Epidermal melanocyte (primary cell): ENCODE data around the gene ANO4.
"Not testable (repeated sequence)": the region's sequence is repeated elsewhere in the genome, so short reads cannot be mapped to it uniquely, and the experiment has no call there.

Experiments used
- DNase-seq: peaks from one replicate; pipeline ENCODE4 v3.0.0; 2011; ENCODE audit warnings: low spot score; ENCODE audit not compliant: insufficient read length

Gene ANO4

GRCh38 chr12:101039848-101040531 lies 245.4 kb downstream of the ANO4 start:
- no peak for DNase-seq

DNA sequence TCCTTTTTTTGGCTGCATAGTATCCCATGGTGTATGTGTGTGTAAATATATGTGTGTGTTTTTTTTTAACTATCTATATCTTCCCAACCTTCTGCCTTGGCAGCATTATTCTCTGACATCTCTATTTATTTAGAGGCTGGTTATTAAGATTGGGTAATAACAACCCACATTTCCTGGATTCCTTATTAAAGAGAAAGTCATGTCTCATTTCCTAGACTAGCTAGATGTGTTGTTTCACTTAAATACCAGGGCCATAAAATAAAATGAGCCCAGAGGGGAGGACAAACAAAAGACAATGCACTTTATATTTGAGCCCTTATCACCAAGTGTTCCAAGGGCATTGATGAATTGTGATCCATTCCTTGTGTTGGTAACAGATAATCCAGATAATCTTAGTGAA lies 246.4 kb downstream of the ANO4 start:
- DNase-seq: no peak

- no peak for DNase-seq
Measured at GRCh38 chr12:101042211-101042610, 247.6 kb downstream of the ANO4 start.

DNA sequence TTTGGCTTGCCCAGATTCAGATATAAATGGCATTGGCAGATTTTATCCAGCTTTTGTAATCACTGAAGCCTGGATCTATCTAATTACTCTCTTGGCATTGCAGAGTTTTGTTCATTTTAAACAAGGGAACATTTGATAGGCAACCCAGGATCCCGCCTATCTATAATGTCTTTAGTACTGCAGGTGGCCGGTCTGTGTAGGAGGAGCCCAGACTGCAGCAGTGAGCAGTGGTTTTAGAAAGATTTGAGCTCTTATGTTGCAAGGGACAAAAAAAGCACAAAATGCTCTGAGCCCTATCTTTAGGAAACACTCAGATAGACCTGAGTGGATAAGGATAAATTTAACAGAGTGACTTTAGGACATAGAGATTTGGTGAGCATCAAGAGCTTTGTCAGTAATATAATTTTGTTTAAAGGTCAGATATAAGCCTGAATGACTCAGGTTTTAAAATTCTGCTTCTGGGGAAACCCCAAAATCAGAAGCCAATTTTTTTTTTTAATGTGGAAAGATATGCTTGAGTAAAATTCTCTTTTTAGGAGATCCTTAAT lies 250.0 kb downstream of the ANO4 start:
- no peak for DNase-seq

- DNase-seq: no peak
Measured at GRCh38 chr12:101045486-101046464, 251.2 kb downstream of the ANO4 start.

DNA sequence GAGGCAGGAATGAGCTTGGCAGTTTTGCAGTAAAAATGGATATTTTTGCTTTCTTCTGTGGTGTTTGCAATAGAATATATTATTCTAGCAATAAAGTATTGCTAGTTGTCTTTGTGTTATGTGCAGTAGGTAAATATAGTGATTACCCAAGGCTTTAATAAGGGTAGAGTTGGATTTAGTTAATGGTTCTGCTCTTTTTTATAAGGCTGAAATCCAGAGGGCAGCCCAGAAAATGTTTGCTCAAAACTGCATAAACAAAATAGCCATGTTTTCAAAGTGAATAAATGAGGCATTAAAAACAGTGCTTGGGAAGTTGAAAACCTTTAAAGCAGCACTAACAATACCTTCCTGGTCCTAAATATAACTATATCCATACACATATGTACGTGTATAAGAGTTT lies 253.1 kb downstream of the ANO4 start:
- DNase-seq: no peak

DNA sequence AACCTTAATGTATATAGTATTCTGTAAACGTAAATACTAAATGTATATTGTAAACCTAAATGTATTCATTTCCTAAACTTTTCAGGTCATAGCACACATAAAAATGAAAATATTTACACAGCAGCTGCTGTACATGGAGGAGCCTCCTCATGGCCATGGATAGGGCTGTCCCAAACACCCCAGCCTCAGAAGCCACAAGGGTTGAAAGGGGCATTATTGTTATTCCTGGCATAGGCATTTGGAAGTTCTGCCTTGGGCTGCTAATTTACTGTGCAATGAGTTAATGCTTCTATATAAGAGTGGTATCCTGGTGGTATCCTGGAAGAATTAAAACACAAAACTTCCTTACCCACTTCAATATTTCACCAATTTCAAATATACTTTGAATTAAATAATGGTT lies 256.1 kb downstream of the ANO4 start:
- DNase-seq: no peak

- no peak for DNase-seq
Measured at GRCh38 chr12:101051151-101051550, 256.6 kb downstream of the ANO4 start.

- no peak for DNase-seq
Measured at GRCh38 chr12:101051901-101052550, 257.4 kb downstream of the ANO4 start.

- DNase-seq: no peak
Measured at GRCh38 chr12:101053203-101053602, 258.6 kb downstream of the ANO4 start.

GRCh38 chr12:101055940-101056339 lies 261.4 kb downstream of the ANO4 start:
- no peak for DNase-seq

DNA sequence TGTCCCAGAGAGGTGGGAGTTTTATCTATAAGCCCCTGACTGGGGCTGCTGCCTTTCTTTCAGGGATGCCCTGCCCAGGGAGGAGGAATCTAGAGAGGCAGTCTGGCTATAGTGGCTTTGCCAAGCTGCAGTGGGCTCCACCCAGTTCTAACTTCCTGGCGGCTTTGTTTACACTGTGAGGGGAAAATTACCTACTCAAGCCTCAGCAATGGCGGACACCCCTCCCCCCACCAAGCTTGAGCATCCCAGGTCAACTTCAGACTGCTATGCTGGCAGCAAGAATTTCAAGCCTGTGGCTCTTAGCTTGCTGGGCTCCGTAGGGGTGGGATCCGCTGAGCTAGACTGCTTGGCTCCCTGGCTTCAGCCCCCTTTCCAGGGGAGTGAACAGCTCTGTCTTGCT lies 267.9 kb downstream of the ANO4 start:
- not testable (repeated sequence) for DNase-seq

DNA sequence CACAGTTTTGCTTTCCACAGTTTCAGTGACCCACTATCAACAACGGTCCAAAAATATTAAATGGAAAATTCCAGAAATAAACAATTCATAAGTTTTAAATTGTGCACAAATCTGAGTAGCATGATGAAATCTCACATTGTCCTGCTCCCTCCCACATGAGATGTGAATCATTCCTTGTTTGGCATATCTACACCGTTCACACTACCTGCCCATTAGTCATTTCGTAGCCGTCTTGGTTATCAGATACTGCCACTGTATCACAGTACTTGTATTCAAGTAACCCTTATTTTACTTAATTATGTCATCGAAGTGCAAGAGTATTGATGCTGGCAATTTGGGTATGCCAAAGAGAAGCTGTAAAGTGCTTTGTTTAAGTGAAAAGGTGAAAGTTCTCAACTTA lies 270.1 kb downstream of the ANO4 start:
- DNase-seq: no peak

DNA sequence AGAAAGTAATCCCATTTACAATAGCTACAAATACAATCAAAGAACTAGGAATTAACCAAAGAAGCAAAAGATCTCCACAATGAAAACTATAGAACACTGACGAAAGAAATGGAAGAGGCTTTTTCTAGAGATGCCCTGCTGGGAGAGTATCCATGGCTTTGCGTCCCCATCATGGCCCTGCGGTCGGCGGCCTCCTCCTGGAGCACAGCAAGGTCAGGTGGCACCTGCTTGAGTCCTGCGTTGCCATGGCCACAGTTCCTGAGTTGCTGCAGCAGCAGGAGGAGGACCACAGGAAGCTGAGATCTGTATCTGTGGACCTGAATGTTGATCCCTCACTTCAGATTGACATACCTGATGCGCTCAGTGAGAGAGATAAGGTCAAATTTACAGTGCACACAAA lies 271.9 kb downstream of the ANO4 start:
- no peak for DNase-seq

DNA sequence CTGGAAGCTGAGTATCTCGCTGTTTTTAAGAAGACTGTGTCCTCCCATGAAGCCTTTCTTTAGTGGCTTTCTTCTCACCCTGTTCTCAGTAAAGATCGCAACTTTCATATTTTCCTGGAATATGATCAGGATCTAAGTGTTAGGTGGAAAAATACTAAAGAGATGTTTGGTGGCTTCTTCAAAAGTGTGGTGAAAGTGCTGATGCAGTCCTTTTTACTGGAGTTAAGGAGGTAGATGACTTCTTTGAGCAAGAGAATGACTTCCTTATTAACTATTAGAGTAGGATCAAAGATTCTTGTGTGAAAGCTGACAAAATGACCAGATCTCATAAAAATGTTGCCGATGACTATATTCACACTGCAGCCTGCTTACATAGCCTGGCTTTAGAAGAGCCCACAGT lies 273.8 kb downstream of the ANO4 start:
- DNase-seq: no peak

GRCh38 chr12:101068836-101069235 lies 274.3 kb downstream of the ANO4 start:
- DNase-seq: no peak

DNA sequence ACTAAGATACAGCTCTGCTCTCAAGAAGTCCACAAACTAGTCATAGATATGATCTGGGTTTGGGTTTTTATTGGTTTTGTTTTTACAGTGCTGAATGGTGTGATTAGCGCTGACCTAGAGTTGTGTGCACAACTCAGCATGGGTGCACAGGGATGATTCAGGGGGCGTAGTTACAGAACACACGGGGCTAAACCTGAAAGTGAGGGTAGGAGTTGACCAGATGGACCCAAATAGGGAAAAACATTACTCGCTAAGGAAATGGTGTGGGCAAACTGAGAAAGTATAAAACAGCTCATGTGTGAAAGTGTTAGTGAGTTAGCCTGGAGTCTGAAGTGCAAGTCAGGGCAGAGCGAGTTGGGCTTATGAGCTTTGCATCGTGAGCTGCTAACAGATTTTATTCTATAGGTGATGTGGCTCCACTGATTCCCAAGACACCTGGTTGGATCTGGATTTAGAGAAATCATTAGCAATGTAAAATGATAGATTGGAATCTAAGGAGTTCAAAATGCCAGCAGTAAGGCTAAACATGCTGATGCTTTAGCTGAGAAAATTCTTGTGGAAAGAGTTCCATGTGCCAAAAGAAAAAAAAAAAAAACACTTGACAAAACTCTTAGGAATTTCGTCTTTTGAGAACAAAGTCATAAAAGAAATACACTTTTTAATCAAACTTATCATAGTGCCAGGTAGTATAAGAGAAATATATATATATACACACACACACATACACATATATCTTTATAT lies 280.5 kb downstream of the ANO4 start:
- no peak for DNase-seq

DNA sequence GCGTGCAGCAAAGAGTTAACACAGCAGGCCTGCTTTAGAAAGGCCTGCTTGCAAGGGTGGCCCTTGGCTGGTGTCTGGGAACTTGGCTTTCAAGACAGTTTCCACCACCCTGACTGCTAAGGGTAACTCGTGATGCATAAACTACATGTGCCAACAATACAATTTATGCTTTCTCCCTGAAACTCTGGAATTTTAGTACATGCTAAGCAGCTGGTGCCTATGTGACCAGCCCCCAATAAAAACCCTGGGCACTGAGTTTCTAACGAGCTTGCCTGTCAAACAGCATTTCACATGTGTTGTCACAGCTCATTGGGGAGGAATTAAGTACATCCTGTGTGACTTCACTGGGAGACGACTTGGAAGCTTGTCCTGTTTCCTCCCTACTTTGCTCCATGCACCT lies 282.3 kb downstream of the ANO4 start:
- DNase-seq: no peak

- DNase-seq: no peak
Measured at GRCh38 chr12:101077791-101078528, 283.4 kb downstream of the ANO4 start.

DNA sequence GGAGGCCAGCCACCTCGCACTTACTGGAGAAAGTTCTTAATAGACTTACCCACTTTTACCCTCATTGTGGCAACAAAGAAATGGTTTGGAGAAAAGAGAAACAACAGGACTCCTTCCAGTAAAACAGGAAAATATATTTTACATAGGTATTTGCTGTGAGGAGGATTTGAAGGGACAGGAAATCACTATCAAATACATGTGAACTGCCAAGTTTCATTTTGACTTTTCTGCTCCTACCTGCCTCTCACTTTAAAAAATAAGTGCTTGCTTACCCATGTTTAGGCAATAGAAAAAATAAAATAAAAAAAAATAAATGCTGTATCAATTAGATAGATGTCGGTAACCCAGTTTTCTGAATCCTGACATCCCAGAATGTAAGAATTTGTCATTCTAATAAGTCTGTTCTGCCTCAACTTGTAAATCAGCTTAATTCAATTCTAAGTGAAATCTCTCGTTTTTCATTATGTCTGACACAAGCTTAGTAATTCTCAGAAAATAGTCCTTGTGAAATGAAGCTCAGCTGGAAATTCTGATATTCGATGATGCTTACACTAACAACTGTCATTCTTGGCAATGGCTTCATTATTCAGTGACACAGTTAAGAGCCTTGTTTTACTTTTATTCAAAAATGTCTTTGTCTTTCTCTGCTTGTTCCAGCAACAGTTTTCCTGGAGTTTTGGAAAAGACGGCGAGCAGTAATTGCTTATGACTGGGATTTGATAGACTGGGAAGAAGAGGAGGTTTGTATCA lies 284.1 kb downstream of the ANO4 start:
- no peak for DNase-seq
